VCaP (cell line): ENCODE measurements around the gene NKAIN2.

Experiments
- H3K27ac ChIP-seq: fragments of 450-650 bp; 2 replicates; pipeline ENCODE4 v1.5.1; 2017
- CTCF ChIP-seq: fragments of 450-650 bp; conservative IDR thresholded peaks from 2 replicates; pipeline ENCODE4 v1.5.1; 2017; ENCODE audit warnings: mild to moderate bottlenecking, moderate library complexity

NKAIN2 gene

GRCh38 chr6:124054034-124054433 lies 250.4 kb downstream of the NKAIN2 start:
- no peak for TF ChIP-seq CTCF
- no peak overlapping the region for H3K27ac ChIP-seq

DNA sequence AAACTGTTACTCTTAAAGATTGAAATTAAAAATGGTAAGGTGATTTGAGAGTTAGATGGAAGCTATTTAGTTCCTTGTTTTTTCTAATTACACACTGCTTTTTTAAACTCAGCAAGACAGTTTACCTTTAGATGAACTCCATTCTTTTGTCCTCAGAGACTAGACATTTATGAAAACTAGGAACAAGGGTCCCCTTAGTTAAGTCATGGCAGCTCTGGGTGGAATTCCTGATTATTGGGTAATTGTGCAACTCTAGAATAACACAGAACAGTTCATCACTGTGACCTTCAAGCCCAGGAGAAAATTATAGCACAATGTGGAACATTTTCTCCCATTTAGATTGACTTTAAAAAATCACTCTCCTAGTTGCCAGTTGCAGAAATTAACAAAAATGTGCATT lies 251.7 kb downstream of the NKAIN2 start:
- TF ChIP-seq CTCF = no peak

DNA sequence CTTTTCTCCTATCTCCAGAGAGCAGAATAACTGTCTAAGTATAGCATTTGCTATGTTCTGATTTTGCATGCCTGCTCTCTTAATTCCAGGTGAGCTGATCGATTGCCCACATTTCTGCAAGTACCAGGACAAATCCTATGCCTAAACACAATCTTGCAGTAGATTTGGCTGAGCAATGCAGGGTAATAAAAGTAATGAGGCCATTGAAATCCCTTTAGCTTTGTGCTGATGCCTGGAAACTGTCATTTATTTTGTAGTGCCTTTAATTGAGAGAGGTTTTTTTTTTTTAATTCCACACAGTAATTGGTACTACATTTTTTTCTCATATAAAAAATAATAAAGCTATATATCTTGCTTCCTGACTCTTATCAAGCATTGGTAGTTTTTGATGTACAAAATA lies 252.3 kb downstream of the NKAIN2 start:
- no peak overlapping the region for H3K27ac ChIP-seq
- no peak for TF ChIP-seq CTCF

More for the DNA sequence above, 251.7 kb downstream of the NKAIN2 start:
- H3K27ac ChIP-seq = no peak overlapping the region

DNA sequence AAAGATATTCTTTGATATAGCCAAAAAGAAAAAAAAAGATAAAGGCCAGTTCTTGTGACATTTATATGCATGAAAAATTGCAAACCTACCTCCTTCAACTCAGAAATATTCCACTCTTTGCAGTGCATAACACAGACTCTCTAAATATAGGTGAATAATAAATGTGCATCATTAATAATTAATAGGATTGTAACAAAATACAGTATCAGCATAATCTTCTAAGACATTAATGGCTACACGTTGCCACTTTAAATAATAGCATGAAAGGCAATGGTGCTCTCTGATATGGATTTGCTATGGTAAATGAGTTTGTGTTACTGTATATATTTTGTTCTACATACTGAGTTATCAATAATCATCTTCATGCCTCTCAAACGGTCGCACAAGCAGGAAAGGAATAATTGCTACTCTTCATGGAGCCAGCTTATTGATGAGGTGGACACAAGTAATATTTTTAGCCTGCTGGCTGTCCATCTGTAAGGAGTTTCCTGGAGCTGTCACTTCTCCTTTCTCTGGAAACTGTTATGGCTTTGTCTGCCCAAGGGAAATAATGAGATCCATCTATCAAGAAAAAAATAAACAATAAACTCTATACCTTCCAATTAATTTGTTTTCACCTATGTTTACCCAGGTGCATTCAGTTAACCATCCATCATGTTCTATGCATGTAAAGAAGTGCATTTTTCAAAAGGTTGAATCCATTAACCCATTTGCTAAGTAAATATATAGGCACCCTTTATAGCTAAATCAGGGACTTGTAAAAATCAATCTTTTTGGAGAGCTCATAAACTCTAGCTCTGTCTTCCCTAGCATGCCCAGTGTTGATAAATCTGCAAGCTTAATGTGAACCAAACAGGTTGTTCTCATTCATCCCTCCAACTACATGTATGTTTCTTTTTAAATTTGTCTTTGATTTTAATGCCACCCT lies 253.0 kb downstream of the NKAIN2 start:
- no peak for TF ChIP-seq CTCF

GRCh38 chr6:124057461-124057860 lies 253.8 kb downstream of the NKAIN2 start:
- H3K27ac ChIP-seq = no peak overlapping the region
- TF ChIP-seq CTCF = no peak

More for the DNA sequence above, 253.0 kb downstream of the NKAIN2 start:
- H3K27ac ChIP-seq = no peak overlapping the region

GRCh38 chr6:124064317-124065113 lies 260.9 kb downstream of the NKAIN2 start:
- no peak for TF ChIP-seq CTCF

GRCh38 chr6:124066269-124066668 lies 262.6 kb downstream of the NKAIN2 start:
- no peak for TF ChIP-seq CTCF
- no peak overlapping the region for H3K27ac ChIP-seq

More at GRCh38 chr6:124064317-124065113, 260.9 kb downstream of the NKAIN2 start:
- no peak overlapping the region for H3K27ac ChIP-seq
